DOHH2 (cell line): ENCODE measurements around the gene SHROOM3.

Experiments
- EZH2phosphoT487 ChIP-seq: fragments of 200-600 bp; sonication (generic); IDR thresholded peaks from 2 replicates; pipeline ENCODE4 v1.6.1; 2017; ENCODE audit warnings: borderline replicate concordance, mild to moderate bottlenecking, antibody characterized with exemption, low read length, moderate library complexity, mixed read lengths
- TF ChIP-seq, protein P1 (sequence below): fragments of 200-600 bp; sonication (generic); IDR thresholded peaks from one replicate; pipeline ENCODE4 v1.5.1; 2014; ENCODE audit warnings: antibody characterized with exemption, mild to moderate bottlenecking, low read depth, low read length; ENCODE audit not compliant: poor library complexity, severe bottlenecking

DNA sequence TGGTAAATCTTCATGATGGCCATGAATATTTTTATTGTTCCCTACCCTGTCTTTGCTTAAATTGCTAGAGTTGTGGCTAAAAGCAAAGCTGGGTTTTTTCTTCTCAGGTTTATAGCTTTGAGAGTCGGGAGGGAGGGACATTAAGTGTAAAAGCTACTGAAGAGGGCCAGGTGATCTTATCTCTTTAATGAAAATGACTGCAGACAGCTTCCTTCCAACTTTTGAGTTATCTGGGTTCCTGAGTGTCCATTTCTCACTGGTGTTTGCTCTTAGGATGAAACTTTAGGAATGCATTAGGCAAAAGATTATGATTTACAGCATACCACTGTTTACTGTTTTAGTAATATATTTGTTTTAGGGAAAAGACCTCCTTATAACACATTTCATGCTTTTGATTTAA, 187.7 kb downstream of the SHROOM3 start:
- TF ChIP-seq, protein P1, sequence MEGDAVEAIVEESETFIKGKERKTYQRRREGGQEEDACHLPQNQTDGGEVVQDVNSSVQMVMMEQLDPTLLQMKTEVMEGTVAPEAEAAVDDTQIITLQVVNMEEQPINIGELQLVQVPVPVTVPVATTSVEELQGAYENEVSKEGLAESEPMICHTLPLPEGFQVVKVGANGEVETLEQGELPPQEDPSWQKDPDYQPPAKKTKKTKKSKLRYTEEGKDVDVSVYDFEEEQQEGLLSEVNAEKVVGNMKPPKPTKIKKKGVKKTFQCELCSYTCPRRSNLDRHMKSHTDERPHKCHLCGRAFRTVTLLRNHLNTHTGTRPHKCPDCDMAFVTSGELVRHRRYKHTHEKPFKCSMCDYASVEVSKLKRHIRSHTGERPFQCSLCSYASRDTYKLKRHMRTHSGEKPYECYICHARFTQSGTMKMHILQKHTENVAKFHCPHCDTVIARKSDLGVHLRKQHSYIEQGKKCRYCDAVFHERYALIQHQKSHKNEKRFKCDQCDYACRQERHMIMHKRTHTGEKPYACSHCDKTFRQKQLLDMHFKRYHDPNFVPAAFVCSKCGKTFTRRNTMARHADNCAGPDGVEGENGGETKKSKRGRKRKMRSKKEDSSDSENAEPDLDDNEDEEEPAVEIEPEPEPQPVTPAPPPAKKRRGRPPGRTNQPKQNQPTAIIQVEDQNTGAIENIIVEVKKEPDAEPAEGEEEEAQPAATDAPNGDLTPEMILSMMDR, result no peak
- no peak for TF ChIP-seq EZH2phosphoT487
